Prostate gland (tissue), 2 donors: Measurements from ENCODE around the gene AP5B1. TPM values are rescaled to one million over a fixed set of nuclear protein-coding genes. Genes with fewer than 3 reads are reported as not detected.

Experiments used
- DNase-seq: peaks from one replicate; pipeline ENCODE4 v3.0.0-alpha.2; 2019; ENCODE audit warnings: low spot score
- H3K27ac ChIP-seq, 2 donors: fragments of 200-600 bp; sonication (generic); 2 replicates each; pipeline ENCODE4 v1.5.1; 2017 to 2019
- H3K27me3 ChIP-seq: fragments of 200-600 bp; sonication (generic); replicated peaks from 2 replicates; pipeline ENCODE4 v1.5.1; 2019; ENCODE audit not compliant: insufficient read depth
- H3K36me3 ChIP-seq, 2 donors: fragments of 200-600 bp; sonication (generic); 1 replicate in 1 of 2; 2 replicates in 1 of 2; pipeline versions ENCODE4 v1.5.1 to v1.8.1; 2017 to 2019
- H3K4me1 ChIP-seq: fragments of 200-600 bp; sonication (generic); replicated peaks from 2 replicates; pipeline ENCODE4 v1.5.1; 2019
- H3K4me3 ChIP-seq, 2 donors: fragments of 200-600 bp; sonication (generic); 2 replicates each; pipeline ENCODE4 v1.5.1; 2017 to 2019
- H3K9me3 ChIP-seq: fragments of 200-600 bp; sonication (generic); 2 replicates; pipeline ENCODE4 v1.5.1; 2017
- POLR2A ChIP-seq: fragments of 450-650 bp; IDR thresholded peaks from one replicate; pipeline ENCODE4 v1.6.1; 2016; ENCODE audit warnings: antibody characterized with exemption, mild to moderate bottlenecking
- POLR2AphosphoS5 ChIP-seq: sonication (generic); formaldehyde crosslinking; IDR thresholded peaks from one replicate; pipeline ENCODE4 v1.6.1; 2017; ENCODE audit warnings: antibody characterized with exemption
- WGBS: methylation state at CpG from one replicate; pipeline ENCODE4 v1.1.5; 2018; 5-methylcytosine and 5-hydroxymethylcytosine counted together
- intact Hi-C: fragments of 100-400 bp; cut with DNase I; formaldehyde crosslinking; loops from one replicate; pipeline ENCODE4 v1.14.2; 2022
- total RNA-seq, 2 donors: library from RNA; depleted of rRNA; stranded (reverse); fragments of >200 nt; gene quantifications; one replicate each; pipeline ENCODE4 v1.1.0, GENCODE V29; 2016
- TF ChIP-seq, protein P1 (sequence below), 4 experiments: fragments of 200-600 bp in 2 of 4; fragments of 450-650 bp in 2 of 4; sonication (generic) in 2 of 4; IDR thresholded peaks; 1 replicate in 3 of 4; 2 replicates in 1 of 4; pipeline ENCODE4 v1.5.1; 2016 to 2019; ENCODE audit warnings: antibody characterized with exemption in 4 of 4, mild to moderate bottlenecking in 2 of 4, moderate library complexity in 2 of 4

AP5B1 gene
- total RNA-seq, 2 donors from 2014 or later, result 15.4 to 18.8 TPM

DNA sequence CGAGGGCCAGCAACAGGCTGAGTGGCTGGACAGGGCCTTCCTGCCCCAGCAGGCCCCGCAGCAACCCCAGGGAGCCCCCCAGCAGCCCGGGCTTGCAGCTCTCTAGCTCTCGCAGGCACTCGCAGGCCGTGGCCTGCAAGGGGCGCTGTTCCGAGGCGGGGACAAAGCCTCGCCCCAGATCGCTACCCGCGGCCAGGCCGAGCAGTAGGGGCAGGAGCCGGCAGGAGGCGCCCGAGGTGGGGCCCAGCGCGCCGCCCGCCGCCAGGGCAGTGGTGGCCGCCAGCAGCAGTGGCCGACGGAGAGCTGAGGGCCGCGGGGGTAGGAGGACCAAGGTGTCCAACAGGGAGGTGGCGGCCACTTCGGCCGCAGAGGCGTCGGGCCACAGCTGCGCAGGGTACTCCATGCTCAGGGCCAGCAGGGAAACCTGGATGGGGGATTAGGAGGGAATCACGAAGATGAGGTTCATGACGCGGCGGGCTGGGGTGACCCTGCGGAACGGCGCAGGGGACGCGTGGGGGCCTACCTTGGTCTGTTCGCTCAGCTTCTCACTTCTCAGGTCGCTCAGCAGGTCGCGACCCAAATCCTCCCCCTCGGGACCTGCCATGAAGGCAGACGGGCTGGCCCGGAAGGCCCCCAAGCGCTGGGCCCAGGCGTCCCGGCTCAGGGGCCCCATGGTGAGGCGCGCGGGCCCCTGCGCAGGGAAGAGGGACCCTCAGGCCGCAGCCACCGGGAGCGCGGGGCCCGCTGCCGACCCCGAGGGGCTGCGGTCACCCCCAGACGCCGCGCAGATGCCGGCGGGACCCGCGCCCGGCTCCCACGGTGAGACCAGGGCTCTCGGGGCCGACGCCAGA lies 632 bp downstream of the AP5B1 start:
- Histone ChIP-seq H3K4me3 (peak overlapping the region; percentile 84 to 88), H3K27me3 (no peaks in the 10 kb centered on the region), H3K36me3 (peaks cover 0 to 7% of the 10 kb centered on the region in 2 donors), H3K4me1 (peaks cover 13% of the 10 kb centered on the region), H3K9me3 (no peaks in the 10 kb centered on the region), H3K27ac (peak overlapping the region; percentile 72 to 80)
- TF ChIP-seq POLR2AphosphoS5 (peak; percentile 49), POLR2A (peak; percentile 63)
- TF ChIP-seq, protein P1, sequence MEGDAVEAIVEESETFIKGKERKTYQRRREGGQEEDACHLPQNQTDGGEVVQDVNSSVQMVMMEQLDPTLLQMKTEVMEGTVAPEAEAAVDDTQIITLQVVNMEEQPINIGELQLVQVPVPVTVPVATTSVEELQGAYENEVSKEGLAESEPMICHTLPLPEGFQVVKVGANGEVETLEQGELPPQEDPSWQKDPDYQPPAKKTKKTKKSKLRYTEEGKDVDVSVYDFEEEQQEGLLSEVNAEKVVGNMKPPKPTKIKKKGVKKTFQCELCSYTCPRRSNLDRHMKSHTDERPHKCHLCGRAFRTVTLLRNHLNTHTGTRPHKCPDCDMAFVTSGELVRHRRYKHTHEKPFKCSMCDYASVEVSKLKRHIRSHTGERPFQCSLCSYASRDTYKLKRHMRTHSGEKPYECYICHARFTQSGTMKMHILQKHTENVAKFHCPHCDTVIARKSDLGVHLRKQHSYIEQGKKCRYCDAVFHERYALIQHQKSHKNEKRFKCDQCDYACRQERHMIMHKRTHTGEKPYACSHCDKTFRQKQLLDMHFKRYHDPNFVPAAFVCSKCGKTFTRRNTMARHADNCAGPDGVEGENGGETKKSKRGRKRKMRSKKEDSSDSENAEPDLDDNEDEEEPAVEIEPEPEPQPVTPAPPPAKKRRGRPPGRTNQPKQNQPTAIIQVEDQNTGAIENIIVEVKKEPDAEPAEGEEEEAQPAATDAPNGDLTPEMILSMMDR (IDR thresholded peaks at IDR 0.05), result peak; percentile 92 to 100 (median 96)
- peak; percentile 71 for DNase-seq
- 4% methylated on average over 69 of the region's 76 CpGs for WGBS
- intact Hi-C loops, result loop anchor here (2.0 to 10.0 kb wide), 3 partner anchors 39 to 155 kb away; partner anchors contain the start of gene KAT5

DNA sequence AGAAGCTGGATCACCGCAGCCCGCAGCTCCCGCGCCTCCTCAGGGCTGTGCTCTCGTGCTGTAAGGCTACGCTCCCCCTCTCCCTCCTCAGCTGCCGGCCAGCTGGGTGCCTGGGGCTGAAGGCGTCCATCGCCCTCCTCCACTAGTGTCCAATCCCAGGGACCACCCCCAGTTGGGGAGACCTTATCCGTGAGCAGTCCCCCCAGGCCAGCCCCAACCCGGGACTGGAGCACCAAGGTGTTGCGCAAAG lies 1.2 kb downstream of the AP5B1 start:
- H3K9me3 ChIP-seq, result no peaks in the 10 kb centered on the region
- DNase-seq, result no peak
- no peaks in the 10 kb centered on the region for H3K27me3 ChIP-seq
- peak overlapping the region; percentile 72 to 80 for H3K27ac ChIP-seq
- H3K4me3 ChIP-seq, result peak overlapping the region; percentile 84 to 88
- TF ChIP-seq POLR2A (no peak), POLR2AphosphoS5 (no peak)
- TF ChIP-seq, protein P1 (IDR thresholded peaks at IDR 0.05), result no peak
- WGBS, result 77% methylated on average over 12 of the region's 12 CpGs
- H3K4me1 ChIP-seq, result peaks cover 13% of the 10 kb centered on the region
- peaks cover 0 to 7% of the 10 kb centered on the region in 2 donors for H3K36me3 ChIP-seq
- intact Hi-C loops, result loop anchor here (10.0 kb wide), 1 partner anchor 155 kb away; no protein-coding TSS in a partner anchor

DNA sequence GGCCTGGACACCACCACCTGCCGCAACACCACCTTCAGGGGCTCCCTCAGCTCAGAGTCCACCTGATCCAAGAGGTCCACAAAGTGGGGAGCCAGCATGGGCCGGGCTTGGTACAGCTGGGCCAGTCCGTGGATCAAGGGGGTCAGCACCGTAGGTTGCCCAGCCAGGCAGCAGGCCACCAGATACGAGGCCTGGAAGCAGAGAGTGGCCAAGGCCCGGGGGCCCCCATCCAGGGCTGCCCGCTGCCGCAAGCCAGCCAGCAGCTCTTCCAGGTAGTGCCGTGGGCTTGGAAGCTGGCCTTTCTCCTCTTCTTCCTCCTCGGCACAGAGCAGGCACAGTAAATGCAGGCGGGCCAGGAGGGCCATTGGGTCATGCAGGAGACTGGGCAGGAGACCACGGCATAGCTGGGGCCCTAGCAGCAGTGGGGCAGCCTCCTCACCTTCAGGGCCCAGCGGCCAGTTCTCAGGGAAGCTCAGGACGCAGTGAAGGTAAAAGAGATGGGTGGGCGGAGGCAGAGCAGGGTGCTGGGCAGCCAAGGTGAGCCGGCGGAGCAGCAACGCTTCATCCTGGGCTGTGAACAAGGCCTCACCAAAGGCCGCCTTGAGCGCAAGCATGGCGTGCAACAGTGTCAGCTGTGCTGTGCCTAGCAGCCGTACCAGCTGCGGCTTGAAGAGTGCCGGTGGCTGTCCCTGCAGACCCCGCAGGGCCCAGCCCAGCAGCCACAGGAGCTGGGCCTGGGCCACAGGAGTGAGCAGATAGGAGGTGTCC lies 1.7 kb downstream of the AP5B1 start:
- intact Hi-C loops, result loop anchor here (10.0 kb wide), 1 partner anchor 154 kb away; no protein-coding TSS in a partner anchor
- WGBS, result 95% methylated on average over 23 of the region's 25 CpGs
- peaks cover 0 to 7% of the 10 kb centered on the region in 2 donors for H3K36me3 ChIP-seq
- H3K9me3 ChIP-seq, result no peaks in the 10 kb centered on the region
- H3K27me3 ChIP-seq, result no peaks in the 10 kb centered on the region
- DNase-seq, result no peak
- H3K4me1 ChIP-seq, result peaks cover 13% of the 10 kb centered on the region
- H3K27ac ChIP-seq, result peak overlapping the region in 1 of 2 donors; percentile 72
- peak overlapping the region; percentile 84 to 88 for H3K4me3 ChIP-seq
- TF ChIP-seq POLR2AphosphoS5 (no peak), POLR2A (no peak)
- TF ChIP-seq, protein P1 (IDR thresholded peaks at IDR 0.05), result no peak

DNA sequence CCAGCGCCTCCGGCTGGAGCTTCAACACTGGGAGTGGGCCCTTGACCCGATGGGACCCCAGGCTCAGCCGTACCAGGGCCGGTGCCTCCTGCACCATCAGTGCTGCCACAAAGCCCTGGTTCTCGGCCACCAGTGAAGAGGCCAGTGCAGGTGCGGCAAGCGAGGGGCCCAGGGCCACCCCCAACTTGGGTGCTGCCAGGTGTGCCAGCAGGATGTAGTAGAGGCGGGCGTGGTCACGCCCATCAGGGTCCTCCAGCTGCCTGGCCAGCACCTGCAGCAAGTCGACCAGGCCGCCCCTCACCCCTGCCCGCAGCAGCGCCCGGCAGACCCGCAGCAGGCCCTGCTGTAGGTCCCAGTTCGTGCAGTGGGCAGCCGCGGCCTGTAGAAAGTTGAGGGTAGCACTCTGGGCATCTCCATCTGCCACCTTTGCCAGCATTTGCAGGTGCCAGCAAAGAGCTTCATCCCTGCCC lies 2.3 kb downstream of the AP5B1 start:
- Histone ChIP-seq H3K27ac (no peak overlapping the region), H3K4me3 (no peak overlapping the region), H3K27me3 (no peaks in the 10 kb centered on the region), H3K9me3 (no peaks in the 10 kb centered on the region), H3K4me1 (peaks cover 13% of the 10 kb centered on the region), H3K36me3 (peaks cover 0 to 7% of the 10 kb centered on the region in 2 donors)
- 86% methylated on average over 15 of the region's 20 CpGs for WGBS
- TF ChIP-seq, protein P1 (IDR thresholded peaks at IDR 0.05), result no peak
- no peak for TF ChIP-seq POLR2AphosphoS5
- TF ChIP-seq POLR2A, result no peak
- intact Hi-C loops, result loop anchor here (10.0 kb wide), 1 partner anchor 154 kb away; no protein-coding TSS in a partner anchor
- DNase-seq, result no peak
